Gastrocnemius medialis (tissue), 4 donors: ENCODE data around the gene AKAP6.

Source experiments
- CTCF ChIP-seq, 5 experiments: fragments of 450-650 bp in 3 of 5; fragments of 200-600 bp in 2 of 5; sonication (generic) in 2 of 5; IDR thresholded peaks in 4 of 5; conservative IDR thresholded peaks in 1 of 5; 1 replicate in 4 of 5; 2 replicates in 1 of 5; pipeline ENCODE4 v1.5.1; 2016 to 2019; ENCODE audit warnings: antibody characterized with exemption in 5 of 5, mild to moderate bottlenecking in 3 of 5, moderate library complexity in 3 of 5
- POLR2A ChIP-seq, 2 donors: fragments of 450-650 bp; IDR thresholded peaks; one replicate each; pipeline ENCODE4 v1.6.1; 2017; ENCODE audit warnings: antibody characterized with exemption in 2 of 2, mild to moderate bottlenecking in 2 of 2, moderate library complexity in 2 of 2

DNA sequence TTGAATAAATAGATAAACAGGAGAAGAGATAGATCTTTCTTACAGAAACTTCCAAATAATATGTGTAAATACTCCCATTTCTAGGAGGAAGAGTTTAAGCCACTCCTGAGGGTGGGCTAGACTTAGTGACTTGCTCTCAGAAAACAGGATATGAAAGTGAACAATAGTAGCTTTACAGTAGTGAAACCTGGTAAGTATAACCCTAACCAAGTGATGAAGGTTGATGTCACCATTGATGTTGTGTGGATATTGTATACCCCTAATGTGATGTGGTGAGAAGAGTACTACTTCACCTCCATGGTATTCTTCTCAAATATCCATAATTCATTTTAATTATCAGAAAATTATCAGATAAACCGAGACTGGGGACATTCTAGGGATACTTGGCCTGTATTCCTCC, 20.9 kb downstream of the AKAP6 start:
- no peak for TF ChIP-seq POLR2A (IDR thresholded peaks at IDR 0.05)
- TF ChIP-seq CTCF (IDR thresholded peaks at IDR 0.05 in 4 of 5, conservative IDR thresholded peaks at IDR 0.05 in 1 of 5) = no peak
